Adrenal gland (tissue), 12 donors: ENCODE results near the gene MTMR10. TPM values are rescaled to one million over a fixed set of nuclear protein-coding genes. Genes with fewer than 3 reads are reported as not detected.

Source experiments
- DNase-seq, 7 donors: peaks; one replicate each; pipeline ENCODE4 v3.0.0-alpha.2; 2019 to 2020
- H3K27ac ChIP-seq, 5 donors: fragments of 200-600 bp; sonication (generic) in 4 of 5; 1 replicate in 3 of 5; 2 replicates in 2 of 5; pipeline versions ENCODE4 v1.5.1 to v1.8.0; 2016 to 2020; ENCODE audit warnings: mild to moderate bottlenecking in 1 of 5
- H3K27me3 ChIP-seq: fragments of 200-600 bp; 2 replicates; pipeline ENCODE4 v1.8.0; 2021
- H3K36me3 ChIP-seq, 2 donors: fragments of 200-600 bp; replicated peaks in 1 of 2; 1 replicate in 1 of 2; 2 replicates in 1 of 2; pipeline versions ENCODE4 v1.5.1 to v1.8.0; 2018 to 2022
- H3K4me1 ChIP-seq, 2 donors: fragments of 200-600 bp; replicated peaks in 1 of 2; 1 replicate in 1 of 2; 2 replicates in 1 of 2; pipeline versions ENCODE4 v1.5.1 to v1.8.0; 2018 to 2021
- H3K4me3 ChIP-seq, 4 donors: fragments of 200-600 bp; sonication (generic) in 3 of 4; one replicate each; pipeline ENCODE4 v1.5.1; 2016 to 2018
- H3K9me3 ChIP-seq, 3 donors: fragments of 200-600 bp; sonication (generic) in 1 of 3; replicated peaks in 1 of 3; 1 replicate in 2 of 3; 2 replicates in 1 of 3; pipeline versions ENCODE4 v1.5.1 to v1.8.0; 2016 to 2021
- CTCF ChIP-seq, 6 experiments: fragments of 450-650 bp in 4 of 6; fragments of 200-600 bp in 2 of 6; sonication (generic) in 1 of 6; IDR thresholded peaks; 1 replicate in 5 of 6; 2 replicates in 1 of 6; pipeline versions ENCODE4 v1.5.1 to v1.8.0; 2016 to 2021; ENCODE audit warnings: antibody characterized with exemption in 6 of 6, mild to moderate bottlenecking in 2 of 6, moderate library complexity in 1 of 6
- POLR2A ChIP-seq, 2 donors: fragments of 450-650 bp; IDR thresholded peaks; one replicate each; pipeline ENCODE4 v1.6.1; 2017; ENCODE audit warnings: antibody characterized with exemption in 2 of 2, mild to moderate bottlenecking in 2 of 2, moderate library complexity in 1 of 2
- WGBS, 4 donors: extraction: QIAGEN DNeasy Blood & Tissue Kit in 2 of 4; methylation state at CpG; one replicate each; pipeline versions ENCODE4 v1.1.5 to v1.1.7; 2013 to 2017; 5-methylcytosine and 5-hydroxymethylcytosine counted together
- intact Hi-C, 2 donors: fragments of 100-400 bp; cut with DNase I; formaldehyde crosslinking; loops; one replicate each; pipeline versions ENCODE4 v1.14.1 to v1.15.0; 2022 to 2023
- polyA plus RNA-seq, 3 donors: library from polyadenylated mRNA; stranded (reverse); fragments of 200-250 nt in 2 of 3; fragments of 350-450 nt in 1 of 3; fragmentation: Illumina TruSeq in 1 of 3; extraction: RNeasy Lipid Tissue Mini Kit (QIAGEN cat#74804) in 1 of 3; gene quantifications; one replicate each; pipeline ENCODE4 v1.2.3, GENCODE V29; 2013 to 2014
- total RNA-seq, 9 donors: library from RNA; depleted of rRNA in 4 of 9; stranded (reverse); fragments of >200 nt in 4 of 9; fragments of 120-200 nt in 1 of 9; fragmentation: NEBNext Ultra II Directional in 1 of 9; extraction: Animal tissue kit (Norgen Biotek cat#: 25700) in 1 of 9; gene quantifications; one replicate each; pipeline versions ENCODE4 v1.1.0 to v1.2.4, GENCODE V29; 2013 to 2023
- donor health status: healthy with polysubstance abuse.
- donor health status: Bipolar disorder and iron deficiency.
- donor health status: DM: yes; HTN: yes; CAD: no.
- donor health status: DM: no; HTN: no; CAD: no.
- donor health status: DM: no; HTN: no; CAD: no.
- donor health status: DM: yes; HTN: yes; CAD: no.

Gene MTMR10
- total and polyA plus RNA-seq, 12 donors: 9.2 to 42.7 (median 21.5) TPM

GRCh38 chr15:31024979-31025378, 33.6 kb upstream of the MTMR10 start:
- no peak for DNase-seq
- no peaks in the 10 kb centered on the region for H3K4me1 ChIP-seq
- no peaks in the 10 kb centered on the region for H3K36me3 ChIP-seq
- no peaks in the 10 kb centered on the region for H3K27me3 ChIP-seq
- no peak overlapping the region for H3K4me3 ChIP-seq
- H3K9me3 ChIP-seq: no peaks in the 10 kb centered on the region
- TF ChIP-seq CTCF (IDR thresholded peaks at IDR 0.05) (no peak), POLR2A (IDR thresholded peaks at IDR 0.05) (no peak)
- 21 to 50% (median 45%) methylated on average over 3 of the region's 3 CpGs for WGBS, 4 donors
- intact Hi-C loops: no loop called here
- H3K27ac ChIP-seq: no peak overlapping the region

GRCh38 chr15:31024330-31024729, 32.9 kb upstream of the MTMR10 start:
- intact Hi-C loops: no loop called here
- 22 to 32% (median 29%) methylated on average over 5 of the region's 5 CpGs for WGBS, 4 donors
- Histone ChIP-seq H3K27ac (no peak overlapping the region), H3K4me1 (no peaks in the 10 kb centered on the region), H3K9me3 (no peaks in the 10 kb centered on the region), H3K4me3 (no peak overlapping the region), H3K27me3 (no peaks in the 10 kb centered on the region), H3K36me3 (no peaks in the 10 kb centered on the region)
- TF ChIP-seq CTCF (IDR thresholded peaks at IDR 0.05) (no peak), POLR2A (IDR thresholded peaks at IDR 0.05) (no peak)
- no peak for DNase-seq

GRCh38 chr15:31023841-31024240, 32.4 kb upstream of the MTMR10 start:
- DNase-seq: no peak
- WGBS, 4 donors: 83 to 84% (median 83%) methylated on average over 5 of the region's 5 CpGs
- TF ChIP-seq CTCF (IDR thresholded peaks at IDR 0.05): no peak
- TF ChIP-seq POLR2A (IDR thresholded peaks at IDR 0.05): no peak

GRCh38 chr15:31021067-31021665, 29.7 kb upstream of the MTMR10 start:
- no peaks in the 10 kb centered on the region for H3K4me1 ChIP-seq
- no peaks in the 10 kb centered on the region for H3K9me3 ChIP-seq
- H3K27me3 ChIP-seq: no peaks in the 10 kb centered on the region
- 90 to 95% (median 91%) methylated on average over 5 of the region's 5 CpGs for WGBS, 4 donors
- intact Hi-C loops: no loop called here
- no peak for DNase-seq
- H3K36me3 ChIP-seq: no peaks in the 10 kb centered on the region
- no peak for TF ChIP-seq CTCF (IDR thresholded peaks at IDR 0.05)
- no peak for TF ChIP-seq POLR2A (IDR thresholded peaks at IDR 0.05)
- H3K27ac ChIP-seq: no peak overlapping the region
- no peak overlapping the region for H3K4me3 ChIP-seq

More at GRCh38 chr15:31023841-31024240, 32.4 kb upstream of the MTMR10 start:
- Histone ChIP-seq H3K27ac (no peak overlapping the region), H3K4me1 (no peaks in the 10 kb centered on the region), H3K9me3 (no peaks in the 10 kb centered on the region), H3K36me3 (no peaks in the 10 kb centered on the region), H3K27me3 (no peaks in the 10 kb centered on the region), H3K4me3 (no peak overlapping the region)
- intact Hi-C loops: no loop called here
